Hepatocyte (in vitro differentiated cells): Measurements from ENCODE around the gene ARID1A. TPM values are rescaled to one million over a fixed set of nuclear protein-coding genes. Genes with fewer than 3 reads are reported as not detected.

ENCODE experiments used
- DNase-seq: peaks from one replicate; pipeline ENCODE4 v3.0.0-alpha.2; 2016; ENCODE audit warnings: low spot score
- H2AFZ ChIP-seq: fragments of 200-600 bp; sonication (generic); 2 replicates; pipeline ENCODE4 v1.6.0; 2016; ENCODE audit warnings: antibody characterized with exemption, mild to moderate bottlenecking
- H3K27ac ChIP-seq: fragments of 200-600 bp; sonication (generic); 2 replicates; pipeline ENCODE4 v1.5.1; 2016; ENCODE audit warnings: mild to moderate bottlenecking
- H3K27me3 ChIP-seq: fragments of 200-600 bp; sonication (generic); 2 replicates; pipeline ENCODE4 v1.6.1; 2016
- H3K36me3 ChIP-seq: fragments of 200-600 bp; sonication (generic); replicated peaks from 2 replicates; pipeline ENCODE4 v1.5.1; 2016; ENCODE audit warnings: low read depth; ENCODE audit not compliant: insufficient read depth
- H3K4me1 ChIP-seq: fragments of 200-600 bp; sonication (generic); 2 replicates; pipeline ENCODE4 v1.5.1; 2016; ENCODE audit warnings: mild to moderate bottlenecking, moderate library complexity; ENCODE audit not compliant: insufficient read depth
- H3K4me2 ChIP-seq: fragments of 200-600 bp; sonication (generic); 2 replicates; pipeline ENCODE4 v1.6.0; 2016
- H3K4me3 ChIP-seq: fragments of 200-600 bp; sonication (generic); 2 replicates; pipeline ENCODE4 v1.5.1; 2016; ENCODE audit warnings: mild to moderate bottlenecking
- H3K79me2 ChIP-seq: fragments of 200-600 bp; sonication (generic); 2 replicates; pipeline ENCODE4 v1.6.0; 2017; ENCODE audit warnings: mild to moderate bottlenecking
- H3K9me2 ChIP-seq: fragments of 200-600 bp; sonication (generic); replicated peaks from 2 replicates; pipeline ENCODE4 v1.6.0; 2017; ENCODE audit warnings: mild to moderate bottlenecking; ENCODE audit not compliant: insufficient read depth
- H3K9me3 ChIP-seq: fragments of 200-600 bp; sonication (generic); 2 replicates; pipeline ENCODE4 v1.5.1; 2016; ENCODE audit warnings: low read depth, mild to moderate bottlenecking
- H4K20me1 ChIP-seq: fragments of 200-600 bp; sonication (generic); 2 replicates; pipeline ENCODE4 v1.6.0; 2016; ENCODE audit warnings: mild to moderate bottlenecking; ENCODE audit not compliant: insufficient read depth, poor library complexity, severe bottlenecking
- CTCF ChIP-seq: fragments of 200-600 bp; sonication (generic); IDR thresholded peaks from 2 replicates; pipeline ENCODE4 v1.5.1; 2016; ENCODE audit warnings: antibody characterized with exemption, mild to moderate bottlenecking; ENCODE audit not compliant: poor library complexity
- EZH2 ChIP-seq: fragments of 200-600 bp; sonication (generic); IDR thresholded peaks from 2 replicates; pipeline ENCODE4 v1.6.1; 2016; ENCODE audit warnings: antibody characterized with exemption, mild to moderate bottlenecking, borderline replicate concordance
- EZH2phosphoT487 ChIP-seq: fragments of 200-600 bp; sonication (generic); IDR thresholded peaks from one replicate; pipeline ENCODE4 v1.6.1; 2018; ENCODE audit warnings: antibody characterized with exemption, mild to moderate bottlenecking, low read depth, moderate library complexity; ENCODE audit not compliant: unreplicated experiment, severe bottlenecking
- WGBS: methylation state at CpG from one replicate; pipeline ENCODE4 v1.1.6; 2016; ENCODE audit warnings: low lambda C conversion rate; ENCODE audit errors: missing lambda C conversion rate; 5-methylcytosine and 5-hydroxymethylcytosine counted together
- polyA plus RNA-seq: library from polyadenylated mRNA; unstranded; fragments of >200 nt; fragmentation: Nextera tagmentation; extraction: Ambion mirVana; gene quantifications from 2 replicates; pipeline ENCODE4 v1.2.1, GENCODE V29; 2016
- total RNA-seq: library from RNA; depleted of rRNA; stranded (reverse); fragments of >200 nt; gene quantifications from 2 replicates; pipeline ENCODE4 v1.2.3, GENCODE V29; 2014

Gene ARID1A
- total and polyA plus RNA-seq, 2 experiments from 2014 or later: 27.9 to 35.8 TPM

- H2AFZ ChIP-seq: peak overlapping the region; percentile 43
- no peaks in the 10 kb centered on the region for H3K9me2 ChIP-seq
- H3K4me3 ChIP-seq: peak overlapping the region; percentile 22
- no peaks in the 10 kb centered on the region for H3K27me3 ChIP-seq
- H3K27ac ChIP-seq: peak overlapping the region; percentile 93
- peaks cover 16% of the 10 kb centered on the region for H3K79me2 ChIP-seq
- H4K20me1 ChIP-seq: peaks cover 8% of the 10 kb centered on the region
- 1% methylated on average over 33 of the region's 34 CpGs for WGBS
- peak; percentile 96 for DNase-seq
- H3K36me3 ChIP-seq: no peaks in the 10 kb centered on the region
- peaks cover 30% of the 10 kb centered on the region for H3K4me1 ChIP-seq
- H3K9me3 ChIP-seq: no peaks in the 10 kb centered on the region
- peak overlapping the region; percentile 83 for H3K4me2 ChIP-seq
- TF ChIP-seq EZH2: no peak
- no peak for TF ChIP-seq EZH2phosphoT487
- no peak for TF ChIP-seq CTCF
These were observed 2.9 kb upstream of the ARID1A start for GRCh38 chr1:26692793-26693490.

GRCh38 chr1:26693599-26694572 lies 1.9 kb upstream of the ARID1A start:
- no peaks in the 10 kb centered on the region for H3K9me3 ChIP-seq
- peak; percentile 54 for DNase-seq
- H3K27ac ChIP-seq: peak overlapping the region; percentile 93
- H3K4me3 ChIP-seq: peak overlapping the region; percentile 14
- WGBS: 29% methylated on average over 7 of the region's 7 CpGs
- TF ChIP-seq EZH2: no peak
- TF ChIP-seq EZH2phosphoT487: no peak
- TF ChIP-seq CTCF: no peak
- peak overlapping the region; percentile 53 for H2AFZ ChIP-seq
- H3K27me3 ChIP-seq: no peaks in the 10 kb centered on the region
- no peaks in the 10 kb centered on the region for H3K36me3 ChIP-seq
- peaks cover 32% of the 10 kb centered on the region for H3K4me1 ChIP-seq
- peak overlapping the region; percentile 83 for H3K4me2 ChIP-seq
- H4K20me1 ChIP-seq: peaks cover 15% of the 10 kb centered on the region
- no peaks in the 10 kb centered on the region for H3K9me2 ChIP-seq
- peaks cover 22% of the 10 kb centered on the region for H3K79me2 ChIP-seq

DNA sequence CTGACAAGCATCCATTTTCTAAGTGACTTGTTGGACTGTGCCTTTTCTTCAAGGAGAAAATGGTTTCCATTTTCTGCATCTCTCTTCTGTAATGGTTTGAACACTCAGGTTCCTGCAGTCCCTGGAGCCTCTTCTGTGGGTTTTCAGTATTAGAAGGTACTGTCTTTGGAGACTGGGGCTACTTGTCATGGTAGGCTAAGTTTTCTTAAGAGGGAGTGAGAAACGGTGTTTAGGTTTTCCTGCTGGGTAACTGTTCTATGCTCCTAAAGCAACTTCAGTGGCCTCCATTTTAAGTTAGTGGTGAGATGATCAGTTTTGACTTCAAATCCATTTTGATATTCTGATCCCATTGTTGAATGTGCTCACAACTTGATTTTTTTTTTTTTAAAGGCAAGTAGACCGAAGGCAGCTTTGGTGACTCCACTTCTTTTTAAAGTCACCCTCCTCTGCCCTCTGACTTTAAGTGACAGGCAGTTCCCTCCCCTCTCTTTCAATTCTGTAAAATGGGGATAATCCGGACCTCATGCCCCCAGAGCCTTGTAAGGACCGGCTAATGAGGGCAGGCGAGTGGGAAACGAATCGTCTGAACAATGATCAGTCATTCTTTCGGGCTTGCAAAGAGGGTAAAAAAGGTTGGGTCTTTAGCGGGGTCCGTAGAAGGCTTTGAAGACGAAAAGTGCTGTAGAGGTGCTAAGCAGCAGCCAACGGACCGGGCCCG lies 1.0 kb upstream of the ARID1A start:
- no peaks in the 10 kb centered on the region for H3K36me3 ChIP-seq
- WGBS: 11% methylated on average over 14 of the region's 14 CpGs
- H3K27me3 ChIP-seq: no peaks in the 10 kb centered on the region
- H3K9me2 ChIP-seq: no peaks in the 10 kb centered on the region
- peak overlapping the region; percentile 83 for H3K4me2 ChIP-seq
- TF ChIP-seq EZH2phosphoT487 (no peak), CTCF (no peak), EZH2 (no peak)
- H3K79me2 ChIP-seq: peaks cover 31% of the 10 kb centered on the region
- DNase-seq: no peak
- H4K20me1 ChIP-seq: peaks cover 24% of the 10 kb centered on the region
- peaks cover 41% of the 10 kb centered on the region for H3K4me1 ChIP-seq
- peak overlapping the region; percentile 53 for H2AFZ ChIP-seq
- H3K4me3 ChIP-seq: peak overlapping the region; percentile 39
- no peaks in the 10 kb centered on the region for H3K9me3 ChIP-seq
- H3K27ac ChIP-seq: peak overlapping the region; percentile 93
